Measurements from ENCODE around the gene PCNX3. TPM values are rescaled to one million over a fixed set of nuclear protein-coding genes. Genes with fewer than 3 reads are reported as not detected.

PCNX3 gene
- polyA plus RNA-seq, 1 experiment = 19.7 TPM

DNA sequence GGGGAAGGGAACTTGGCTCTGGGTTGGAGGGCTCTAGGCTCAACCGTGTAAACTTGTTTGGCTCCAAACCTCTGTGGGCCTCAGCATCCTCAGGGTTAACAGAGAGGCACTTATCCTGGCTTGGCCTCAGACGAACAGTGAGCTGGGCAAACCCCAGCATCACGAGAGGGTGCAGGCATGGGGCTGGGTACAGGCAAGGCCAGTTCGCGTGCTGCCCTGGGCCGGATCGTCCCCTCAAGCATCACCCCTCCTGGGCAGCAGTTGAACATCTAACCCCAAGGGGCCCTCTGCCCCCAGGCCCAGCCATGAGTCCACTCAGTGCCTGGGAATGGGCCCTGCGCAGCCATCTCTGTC, 37.8 kb upstream of the PCNX3 start:
- ChIA-PET CTCF (interaction anchor here (1.0 to 3.9 kb wide), 6 partner anchors 9 to 37 kb away, joined by 3 to 25 read pairs (median 8); partner anchors contain the start of genes KCNK7 and PCNX3), POLR2A (no interaction called here)
- Histone ChIP-seq H3K36me3 (ENCODE audit: control insufficient read depth, insufficient read depth, low read length) (peaks cover 30% of the 10 kb centered on the region), H3K27me3 (ENCODE audit: control insufficient read depth, insufficient read depth, low read length) (no peaks in the 10 kb centered on the region), H3K4me3 (ENCODE audit: low read depth, low read length) (peak overlapping the region; percentile 74)
- TF ChIP-seq, protein P1, sequence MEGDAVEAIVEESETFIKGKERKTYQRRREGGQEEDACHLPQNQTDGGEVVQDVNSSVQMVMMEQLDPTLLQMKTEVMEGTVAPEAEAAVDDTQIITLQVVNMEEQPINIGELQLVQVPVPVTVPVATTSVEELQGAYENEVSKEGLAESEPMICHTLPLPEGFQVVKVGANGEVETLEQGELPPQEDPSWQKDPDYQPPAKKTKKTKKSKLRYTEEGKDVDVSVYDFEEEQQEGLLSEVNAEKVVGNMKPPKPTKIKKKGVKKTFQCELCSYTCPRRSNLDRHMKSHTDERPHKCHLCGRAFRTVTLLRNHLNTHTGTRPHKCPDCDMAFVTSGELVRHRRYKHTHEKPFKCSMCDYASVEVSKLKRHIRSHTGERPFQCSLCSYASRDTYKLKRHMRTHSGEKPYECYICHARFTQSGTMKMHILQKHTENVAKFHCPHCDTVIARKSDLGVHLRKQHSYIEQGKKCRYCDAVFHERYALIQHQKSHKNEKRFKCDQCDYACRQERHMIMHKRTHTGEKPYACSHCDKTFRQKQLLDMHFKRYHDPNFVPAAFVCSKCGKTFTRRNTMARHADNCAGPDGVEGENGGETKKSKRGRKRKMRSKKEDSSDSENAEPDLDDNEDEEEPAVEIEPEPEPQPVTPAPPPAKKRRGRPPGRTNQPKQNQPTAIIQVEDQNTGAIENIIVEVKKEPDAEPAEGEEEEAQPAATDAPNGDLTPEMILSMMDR (IDR thresholded peaks at IDR 0.05; ENCODE audit: insufficient read depth, low read depth, low read length) = no peak
- no peak for DNase-seq (ENCODE audit: low read depth)

DNA sequence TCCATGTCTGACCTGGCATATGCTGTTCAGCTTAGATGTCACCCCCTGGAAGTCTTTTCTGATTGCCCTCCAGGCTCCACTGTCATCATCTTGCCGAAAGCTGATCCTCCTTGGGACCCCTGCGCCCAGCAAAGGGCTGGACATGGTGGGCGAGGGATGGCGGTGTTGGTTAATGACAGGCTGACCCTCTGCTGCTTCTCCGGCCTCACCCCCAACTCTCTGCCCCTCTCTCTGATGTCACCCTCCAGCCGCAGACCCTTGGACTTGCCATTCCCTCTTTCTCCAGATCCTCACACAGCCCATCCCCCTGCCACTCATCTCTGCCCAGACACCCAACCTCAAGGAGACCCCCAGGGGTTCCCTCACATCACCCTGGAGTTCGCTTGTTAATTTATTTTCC, 37.4 kb upstream of the PCNX3 start:
- CTCF ChIA-PET = interaction anchor here (0.7 to 3.9 kb wide), 6 partner anchors 8 to 38 kb away, joined by 3 to 25 read pairs (median 8); partner anchors contain the start of gene KCNK7
- Histone ChIP-seq H3K36me3 (ENCODE audit: control insufficient read depth, insufficient read depth, low read length) (peaks cover 30% of the 10 kb centered on the region), H3K4me3 (ENCODE audit: low read depth, low read length) (no peak overlapping the region), H3K27me3 (ENCODE audit: control insufficient read depth, insufficient read depth, low read length) (no peaks in the 10 kb centered on the region)
- TF ChIP-seq, protein P1 (IDR thresholded peaks at IDR 0.05; ENCODE audit: insufficient read depth, low read depth, low read length) = no peak
- POLR2A ChIA-PET = interaction anchor here (0.6 kb wide), 1 partner anchor 159 kb away, joined by 3 read pairs; no protein-coding TSS in a partner anchor
- DNase-seq (ENCODE audit: low read depth) = no peak

DNA sequence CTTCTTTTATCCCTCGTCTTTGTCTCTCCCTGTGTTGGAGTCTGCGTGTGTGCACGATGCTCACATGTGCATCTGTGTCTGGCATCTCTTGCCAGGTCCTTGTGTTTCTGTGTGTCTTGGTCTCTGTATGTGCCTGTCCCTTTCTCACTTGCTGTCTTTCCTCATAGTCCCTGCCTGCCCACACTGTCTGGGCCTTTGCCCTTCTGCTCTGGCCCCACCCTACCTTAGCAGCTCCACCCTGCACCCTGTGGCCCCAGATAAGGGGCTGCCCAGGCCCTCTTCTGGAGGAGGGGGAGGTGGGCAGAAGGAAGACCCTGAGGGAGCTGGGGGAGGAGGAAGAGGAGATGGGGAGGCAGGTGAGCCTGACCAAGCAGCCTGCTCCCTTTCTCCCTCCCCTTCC, 36.9 kb upstream of the PCNX3 start:
- Histone ChIP-seq H3K27me3 (ENCODE audit: control insufficient read depth, insufficient read depth, low read length) (no peaks in the 10 kb centered on the region), H3K36me3 (ENCODE audit: control insufficient read depth, insufficient read depth, low read length) (peaks cover 28% of the 10 kb centered on the region), H3K4me3 (ENCODE audit: low read depth, low read length) (no peak overlapping the region)
- TF ChIP-seq, protein P1 (IDR thresholded peaks at IDR 0.05; ENCODE audit: insufficient read depth, low read depth, low read length) = no peak
- ChIA-PET POLR2A (interaction anchor here (0.6 kb wide), 1 partner anchor 160 kb away, joined by 3 read pairs; no protein-coding TSS in a partner anchor), CTCF (interaction anchor here (0.7 kb wide), 1 partner anchor 27 kb away, joined by 3 read pairs; no protein-coding TSS in a partner anchor)
- no peak for DNase-seq (ENCODE audit: low read depth)

GRCh38 chr11:65579291-65579690, 36.3 kb upstream of the PCNX3 start:
- CTCF ChIA-PET = no interaction called here

DNA sequence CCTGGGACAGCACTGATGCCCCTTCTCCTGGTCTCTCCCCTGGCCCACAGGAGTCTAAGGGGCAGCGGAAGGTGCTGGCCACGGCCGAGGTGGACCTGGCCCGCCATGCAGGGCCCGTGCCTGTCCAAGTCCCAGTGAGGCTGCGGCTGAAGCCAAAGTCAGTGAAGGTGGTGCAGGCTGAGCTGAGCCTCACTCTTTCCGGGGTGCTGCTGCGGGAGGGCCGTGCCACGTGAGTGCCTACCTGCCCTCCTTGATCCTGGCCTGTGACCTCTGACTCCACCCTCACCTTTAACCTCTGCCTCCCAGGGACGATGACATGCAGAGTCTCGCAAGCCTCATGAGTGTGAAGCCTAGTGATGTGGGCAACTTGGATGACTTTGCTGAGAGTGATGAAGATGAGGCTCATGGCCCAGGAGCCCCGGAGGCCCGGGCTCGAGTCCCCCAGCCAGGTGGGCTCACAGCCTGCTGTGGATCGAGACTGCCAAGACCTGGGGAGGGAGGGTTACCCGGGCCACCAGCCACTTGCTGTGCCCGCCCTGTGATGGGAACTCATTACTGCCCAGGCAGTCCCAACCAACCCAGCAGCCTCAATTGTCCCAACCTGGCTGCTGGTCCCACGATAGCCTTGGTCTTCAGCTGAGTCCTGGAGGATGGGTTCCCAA, 35.4 kb upstream of the PCNX3 start:
- Histone ChIP-seq H3K4me3 (ENCODE audit: low read depth, low read length) (no peak overlapping the region), H3K36me3 (ENCODE audit: control insufficient read depth, insufficient read depth, low read length) (peaks cover 28% of the 10 kb centered on the region), H3K27me3 (ENCODE audit: control insufficient read depth, insufficient read depth, low read length) (no peaks in the 10 kb centered on the region)
- POLR2A ChIA-PET = no interaction called here
- TF ChIP-seq, protein P1 (IDR thresholded peaks at IDR 0.05; ENCODE audit: insufficient read depth, low read depth, low read length) = no peak
- CTCF ChIA-PET = interaction anchor here (0.5 to 1.4 kb wide), 2 partner anchors 13 to 40 kb away, joined by 3 to 4 read pairs; no protein-coding TSS in a partner anchor
- no peak for DNase-seq (ENCODE audit: low read depth)

More at GRCh38 chr11:65579291-65579690, 36.3 kb upstream of the PCNX3 start:
- no peak overlapping the region for H3K4me3 ChIP-seq (ENCODE audit: low read depth, low read length)
- no peak for DNase-seq (ENCODE audit: low read depth)
- no peaks in the 10 kb centered on the region for H3K27me3 ChIP-seq (ENCODE audit: control insufficient read depth, insufficient read depth, low read length)
- TF ChIP-seq, protein P1 (IDR thresholded peaks at IDR 0.05; ENCODE audit: insufficient read depth, low read depth, low read length) = no peak
- POLR2A ChIA-PET = no interaction called here
- peaks cover 28% of the 10 kb centered on the region for H3K36me3 ChIP-seq (ENCODE audit: control insufficient read depth, insufficient read depth, low read length)
